GM11168 (cell line): ENCODE measurements around the gene CETN1.

Experiments
- in situ Hi-C: fragments of 300-500 bp; cut with MboI; formaldehyde crosslinking; loops from one replicate; pipeline ENCODE4 v1.12.0; 2022; ENCODE audit warnings: low sequenced_read_pairs; ENCODE audit not compliant: unreplicated experiment

Gene CETN1

GRCh38 chr18:574865-575645, 5.1 kb upstream of the CETN1 start:
- in situ Hi-C loops, result loop anchor here (10.0 kb wide), 1 partner anchor 60 kb away; no protein-coding TSS in a partner anchor

- in situ Hi-C loops, result loop anchor here (10.0 kb wide), 1 partner anchor 62 kb away; no protein-coding TSS in a partner anchor
These were observed 3.3 kb upstream of the CETN1 start for GRCh38 chr18:576924-577323.

- in situ Hi-C loops, result loop anchor here (10.0 kb wide), 1 partner anchor 63 kb away; no protein-coding TSS in a partner anchor
These were observed 2.4 kb upstream of the CETN1 start for GRCh38 chr18:577643-578375.

GRCh38 chr18:579238-579637, 942 bp upstream of the CETN1 start:
- in situ Hi-C loops, result loop anchor here (10.0 kb wide), 1 partner anchor 64 kb away; no protein-coding TSS in a partner anchor

GRCh38 chr18:581096-581495, 916 bp downstream of the CETN1 start:
- in situ Hi-C loops, result no loop called here

- in situ Hi-C loops, result no loop called here
These were observed 2.3 kb downstream of the CETN1 start for GRCh38 chr18:582465-582864.

- in situ Hi-C loops, result no loop called here
These were observed 14.9 kb downstream of the CETN1 start for GRCh38 chr18:595068-595467.

DNA sequence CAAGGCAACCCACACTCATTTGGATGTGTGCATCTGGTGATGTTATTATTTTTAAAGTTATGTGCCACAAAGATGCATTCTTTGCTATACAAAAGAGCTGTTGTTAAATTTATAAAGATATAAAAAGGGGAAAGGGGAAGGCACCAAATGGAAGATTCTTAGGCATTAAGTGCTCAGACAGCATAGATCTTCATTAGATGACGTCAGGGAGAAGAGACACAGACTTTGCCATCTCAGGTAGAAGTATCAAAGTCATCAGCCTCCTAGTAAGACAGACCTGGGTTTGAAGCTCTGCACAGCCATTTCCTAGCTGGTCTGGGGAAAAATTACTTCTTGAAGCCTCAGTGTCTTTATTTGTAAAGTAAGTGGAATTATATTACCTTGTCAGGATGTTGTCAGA, 15.4 kb downstream of the CETN1 start:
- in situ Hi-C loops, result no loop called here

DNA sequence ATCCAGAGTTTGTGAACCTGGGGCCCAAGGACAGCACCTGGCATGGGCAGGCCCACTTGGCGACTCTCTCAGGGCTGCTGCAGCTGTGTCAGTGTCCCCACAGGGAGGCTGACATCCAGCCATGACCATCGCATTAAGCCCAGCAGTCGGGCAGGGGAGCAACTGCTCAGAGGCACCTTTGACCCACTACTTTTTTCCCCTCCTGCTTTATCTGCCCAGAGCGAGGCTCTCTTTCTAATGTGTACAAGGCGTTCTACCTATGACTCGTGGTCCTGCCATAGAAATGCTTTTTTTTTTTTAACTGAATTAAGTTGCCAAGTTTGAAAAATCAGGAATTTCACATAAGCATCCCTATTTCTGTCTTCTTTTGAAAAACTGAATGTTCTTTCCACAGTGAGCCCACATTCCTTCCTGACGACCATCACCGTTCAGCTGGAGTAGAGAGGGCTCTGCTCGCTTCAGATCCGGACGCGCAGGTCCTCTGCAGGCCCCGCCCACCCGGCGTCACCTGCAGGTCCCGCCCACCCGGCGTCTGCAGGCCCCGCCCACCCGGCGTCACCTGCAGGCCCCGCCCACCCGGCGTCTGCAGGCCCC, 16.2 kb downstream of the CETN1 start:
- in situ Hi-C loops, result no loop called here

- in situ Hi-C loops, result no loop called here
These were observed 18.0 kb downstream of the CETN1 start for GRCh38 chr18:598124-598589.

GRCh38 chr18:600107-600506, 19.9 kb downstream of the CETN1 start:
- in situ Hi-C loops, result no loop called here

GRCh38 chr18:604771-605170, 24.6 kb downstream of the CETN1 start:
- in situ Hi-C loops, result no loop called here

GRCh38 chr18:607930-608329, 27.8 kb downstream of the CETN1 start:
- in situ Hi-C loops, result no loop called here

- in situ Hi-C loops, result no loop called here
These were observed 30.2 kb downstream of the CETN1 start for GRCh38 chr18:610214-610928.

DNA sequence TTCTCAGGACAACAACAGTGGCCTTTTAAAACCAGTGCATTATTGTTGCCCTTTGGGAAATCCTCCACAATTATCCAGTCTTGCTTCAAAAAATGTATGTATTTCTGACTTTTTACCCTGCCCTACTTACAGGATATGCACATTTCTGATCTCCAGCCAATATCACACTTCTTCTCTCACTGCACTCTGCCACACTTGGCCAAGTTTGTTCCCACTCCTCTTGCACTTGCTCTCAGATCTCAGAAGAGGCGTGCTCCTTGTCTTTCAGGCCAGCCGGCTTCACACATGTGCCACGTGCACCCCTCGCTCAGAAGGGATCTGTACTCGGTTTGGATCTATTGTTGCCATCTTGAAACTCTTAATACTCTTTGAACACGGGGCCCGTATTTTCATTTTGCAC, 32.0 kb downstream of the CETN1 start:
- in situ Hi-C loops, result no loop called here

DNA sequence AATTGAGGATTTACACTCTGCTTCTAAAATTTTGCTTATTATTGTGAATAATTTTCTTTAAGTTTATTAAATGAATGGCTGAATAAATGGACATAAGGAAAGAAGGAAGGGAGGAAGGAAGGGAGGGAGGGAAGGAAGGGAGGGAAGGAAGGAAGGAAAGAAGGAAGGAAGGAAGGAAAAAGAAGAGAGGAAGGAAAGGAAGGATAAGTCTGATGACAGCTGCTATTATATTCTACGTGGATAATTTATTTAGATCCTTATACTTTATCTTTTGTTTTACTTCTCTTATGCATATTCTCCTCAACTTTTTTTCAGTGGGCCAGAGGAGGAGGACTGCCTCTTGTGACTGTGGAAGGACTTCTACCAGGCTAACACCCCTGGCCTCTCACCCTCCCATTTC, 34.0 kb downstream of the CETN1 start:
- in situ Hi-C loops, result no loop called here

GRCh38 chr18:615092-615521, 34.9 kb downstream of the CETN1 start:
- in situ Hi-C loops, result no loop called here

- in situ Hi-C loops, result no loop called here
These were observed 35.6 kb downstream of the CETN1 start for GRCh38 chr18:615773-616172.

- in situ Hi-C loops, result no loop called here
These were observed 36.3 kb downstream of the CETN1 start for GRCh38 chr18:616380-616995.

DNA sequence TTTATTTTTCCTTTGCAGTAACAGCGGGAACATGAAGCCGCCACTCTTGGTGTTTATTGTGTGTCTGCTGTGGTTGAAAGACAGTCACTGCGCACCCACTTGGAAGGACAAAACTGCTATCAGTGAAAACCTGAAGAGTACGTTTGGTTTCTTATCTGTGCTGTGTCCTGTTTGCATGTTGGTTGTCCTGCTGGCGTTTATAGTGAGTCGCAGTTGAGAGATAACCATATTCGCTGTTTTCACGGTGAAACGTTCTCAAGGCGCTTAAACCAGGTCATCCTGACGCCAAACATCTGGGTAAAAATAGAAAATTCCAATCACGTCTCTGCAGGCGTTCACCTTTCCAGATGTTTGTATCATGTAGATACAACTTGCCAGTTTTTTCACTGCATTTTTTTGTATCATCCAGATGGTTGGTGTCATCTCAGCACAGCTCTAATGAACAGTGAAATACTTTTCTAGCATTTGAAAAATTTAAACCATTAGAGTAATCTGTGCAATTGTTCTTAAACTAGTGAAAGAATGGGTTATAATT, 37.9 kb downstream of the CETN1 start:
- in situ Hi-C loops, result no loop called here
